Transverse colon (tissue), 4 donors: Measurements from ENCODE around the gene SP140.
"Not testable (repeated sequence)": the region's sequence is repeated elsewhere in the genome, so short reads cannot be mapped to it uniquely, and the experiment has no call there.

ENCODE experiments used
- EP300 ChIP-seq: sonication (generic); formaldehyde crosslinking; IDR thresholded peaks from one replicate; pipeline ENCODE4 v1.6.1; 2017; ENCODE audit warnings: antibody characterized with exemption, low read depth
- POLR2AphosphoS5 ChIP-seq, 3 donors: sonication (generic); formaldehyde crosslinking; IDR thresholded peaks; one replicate each; pipeline ENCODE4 v1.6.1; 2016; ENCODE audit warnings: antibody characterized with exemption in 3 of 3
- TF ChIP-seq, protein P1 (sequence below), 5 experiments: fragments of 200-600 bp in 3 of 5; fragments of 450-650 bp in 2 of 5; sonication (generic) in 3 of 5; IDR thresholded peaks; 1 replicate in 2 of 5; 2 replicates in 3 of 5; pipeline ENCODE4 v1.5.1; 2016 to 2017; ENCODE audit warnings: antibody characterized with exemption in 5 of 5, inconsistent platforms in 3 of 5, mild to moderate bottlenecking in 2 of 5, moderate library complexity in 1 of 5

DNA sequence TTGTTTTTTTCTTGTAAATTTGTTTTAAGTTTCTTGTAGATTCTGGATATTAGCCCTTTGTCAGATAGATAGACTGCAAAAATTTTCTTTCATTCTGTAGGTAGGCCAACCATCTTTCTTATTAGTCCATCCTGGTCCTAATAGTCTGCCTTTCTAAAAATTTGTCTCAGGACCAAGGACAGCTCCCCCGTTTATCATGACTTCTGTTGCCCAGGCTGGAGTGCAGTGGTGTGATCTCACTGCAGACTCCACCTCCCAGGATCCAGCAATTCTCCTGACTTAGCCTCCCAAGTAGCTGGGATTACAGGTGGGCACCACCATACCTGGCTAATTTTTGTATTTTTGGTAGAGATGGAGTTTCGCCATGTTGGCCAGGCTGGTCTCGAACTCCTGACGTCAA lies 63.8 kb downstream of the SP140 start:
- not testable (repeated sequence) for TF ChIP-seq POLR2AphosphoS5 (IDR thresholded peaks at IDR 0.05); EP300
- TF ChIP-seq, protein P1, sequence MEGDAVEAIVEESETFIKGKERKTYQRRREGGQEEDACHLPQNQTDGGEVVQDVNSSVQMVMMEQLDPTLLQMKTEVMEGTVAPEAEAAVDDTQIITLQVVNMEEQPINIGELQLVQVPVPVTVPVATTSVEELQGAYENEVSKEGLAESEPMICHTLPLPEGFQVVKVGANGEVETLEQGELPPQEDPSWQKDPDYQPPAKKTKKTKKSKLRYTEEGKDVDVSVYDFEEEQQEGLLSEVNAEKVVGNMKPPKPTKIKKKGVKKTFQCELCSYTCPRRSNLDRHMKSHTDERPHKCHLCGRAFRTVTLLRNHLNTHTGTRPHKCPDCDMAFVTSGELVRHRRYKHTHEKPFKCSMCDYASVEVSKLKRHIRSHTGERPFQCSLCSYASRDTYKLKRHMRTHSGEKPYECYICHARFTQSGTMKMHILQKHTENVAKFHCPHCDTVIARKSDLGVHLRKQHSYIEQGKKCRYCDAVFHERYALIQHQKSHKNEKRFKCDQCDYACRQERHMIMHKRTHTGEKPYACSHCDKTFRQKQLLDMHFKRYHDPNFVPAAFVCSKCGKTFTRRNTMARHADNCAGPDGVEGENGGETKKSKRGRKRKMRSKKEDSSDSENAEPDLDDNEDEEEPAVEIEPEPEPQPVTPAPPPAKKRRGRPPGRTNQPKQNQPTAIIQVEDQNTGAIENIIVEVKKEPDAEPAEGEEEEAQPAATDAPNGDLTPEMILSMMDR (IDR thresholded peaks at IDR 0.05) = not testable (repeated sequence)
